ENCODE measurements around the gene GFRA1. TPM values are rescaled to one million over a fixed set of nuclear protein-coding genes. Genes with fewer than 3 reads are reported as not detected.

Gene GFRA1
- total and polyA plus RNA-seq, 2 donors (not counting 3 experiments of a cell fraction or from before 2014, with no cell fraction given) = 0.22 to 0.88 TPM

DNA sequence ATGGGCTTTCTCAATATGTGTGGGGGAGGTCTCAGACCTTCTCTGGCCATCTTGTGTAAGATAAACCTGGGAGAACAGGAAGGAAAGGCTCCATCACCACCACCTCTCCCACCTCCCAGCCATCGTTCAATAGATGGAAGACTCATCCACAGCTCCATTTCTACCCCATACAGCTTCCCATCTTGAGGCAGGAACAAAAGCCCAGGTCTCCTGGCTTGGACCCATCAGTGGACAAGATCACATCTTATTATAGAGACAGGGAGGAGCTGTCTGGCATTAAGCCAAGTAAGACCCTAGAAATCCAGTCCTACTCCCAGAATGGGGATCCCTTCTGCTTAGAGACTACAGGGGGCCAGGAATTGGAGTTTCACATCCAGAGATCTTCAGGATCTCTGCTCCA is 150.3 kb downstream of the GFRA1 start:
- FAIRE-seq = no peak
- no TSS peak for BruUV-seq (replicated peaks)
- Histone ChIP-seq H2AFZ (ENCODE audit: low read depth, low read length) (no peak overlapping the region), H3K36me3 (ENCODE audit: control insufficient read depth in 2 of 2, extremely low read depth in 1 of 2, insufficient read depth in 2 of 2, low read length in 2 of 2) (no peaks in the 10 kb centered on the region), H3K4me1 (ENCODE audit: control insufficient read depth, extremely low read depth, insufficient read depth, low read length) (no peaks in the 10 kb centered on the region), H3K9me3 (replicated peaks; ENCODE audit: control insufficient read depth, insufficient read depth, low read length) (peaks cover 1% of the 10 kb centered on the region), H3K9me1 (replicated peaks; ENCODE audit: control insufficient read depth, extremely low read depth, insufficient read depth, low read length) (no peaks in the 10 kb centered on the region), H4K20me1 (replicated peaks; ENCODE audit: control insufficient read depth, extremely low read depth, insufficient read depth, low read length) (no peaks in the 10 kb centered on the region), H3K27me3 (ENCODE audit: control insufficient read depth in 2 of 2, insufficient read depth in 2 of 2, low read length in 2 of 2) (no peaks in the 10 kb centered on the region), H3K27ac (ENCODE audit: insufficient read depth, low read depth, low read length) (no peak overlapping the region), H3K79me2 (ENCODE audit: control insufficient read depth, insufficient read depth, low read length) (no peaks in the 10 kb centered on the region), H3K4me2 (ENCODE audit: insufficient read depth, low read length) (no peak overlapping the region), H3K9ac (replicated peaks; ENCODE audit: extremely low read depth, insufficient read depth, low read length) (no peak overlapping the region), H3K4me3 (replicated peaks in 1 of 3; ENCODE audit: insufficient read depth in 1 of 3, low read depth in 1 of 3, low read length in 3 of 3) (no peak overlapping the region)
- intact Hi-C loops (cut with micrococcal nuclease) (no loop called here), dilution Hi-C loops (cut with MboI; ENCODE audit: extremely low pct_ligation_motif_present, low sequenced_read_pairs) (no loop called here)
- POLR2A ChIA-PET = no interaction called here
- no peak for DNase-seq (ENCODE audit: low read depth, low spot score)
- CTCF ChIA-PET = no interaction called here
- TF ChIP-seq JUN (IDR thresholded peaks at IDR 0.05; ENCODE audit: borderline replicate concordance, insufficient read depth, insufficient read length, low read depth) (no peak), FOS (IDR thresholded peaks at IDR 0.05; ENCODE audit: borderline replicate concordance, insufficient read depth, low read length) (no peak), MAX (IDR thresholded peaks at IDR 0.05; ENCODE audit: insufficient read depth, insufficient read length) (no peak), CTCF (IDR thresholded peaks at IDR 0.05; ENCODE audit: extremely low read depth in 1 of 2, insufficient read depth in 1 of 2, low read depth in 1 of 2, low read length in 2 of 2) (no peak), EZH2 (IDR thresholded peaks at IDR 0.05; ENCODE audit: borderline replicate concordance, low read depth, low read length, severe bottlenecking) (no peak), POLR2AphosphoS5 (IDR thresholded peaks at IDR 0.05; ENCODE audit: insufficient read depth, low read depth, low read length) (no peak), POLR2A (IDR thresholded peaks at IDR 0.05; ENCODE audit: low read depth, low read length) (no peak), GATA2 (IDR thresholded peaks at IDR 0.05; ENCODE audit: insufficient read depth, insufficient read length, low read depth, low read length) (no peak), MYC (IDR thresholded peaks at IDR 0.05; ENCODE audit: low read depth, low read length) (no peak)
